RWPE2 (cell line): ENCODE results near the gene KCTD17.

Experiments
- ATAC-seq: fragments of 200-7000 bp; cut with Tn5 transposase; 3 replicates; pipeline ENCODE4 v1.9.1; 2021; ENCODE audit warnings: low read depth
- DNase-seq: peaks from one replicate; pipeline ENCODE4 v3.0.0-alpha.2; 2020; ENCODE audit warnings: low spot score
- H3K27ac ChIP-seq: fragments of 450-650 bp; 2 replicates; pipeline ENCODE4 v1.5.1; 2017; ENCODE audit warnings: mild to moderate bottlenecking; ENCODE audit not compliant: poor library complexity, severe bottlenecking
- H3K27me3 ChIP-seq: fragments of 250-450 bp; sonication (Bioruptor Pico); 2 replicates; pipeline ENCODE4 v1.5.1; 2021; ENCODE audit warnings: mild to moderate bottlenecking, moderate library complexity; ENCODE audit not compliant: insufficient read depth, poor library complexity, severe bottlenecking
- H3K36me3 ChIP-seq: fragments of 250-450 bp; sonication (Bioruptor Pico); 2 replicates; pipeline ENCODE4 v1.5.1; 2020; ENCODE audit warnings: low read depth, mild to moderate bottlenecking, moderate library complexity
- H3K4me1 ChIP-seq: fragments of 250-450 bp; sonication (Bioruptor Pico); 2 replicates; pipeline ENCODE4 v1.5.1; 2021; ENCODE audit warnings: mild to moderate bottlenecking, moderate library complexity; ENCODE audit not compliant: insufficient read depth, poor library complexity, severe bottlenecking
- H3K4me3 ChIP-seq: fragments of 250-450 bp; sonication (Bioruptor Pico); 2 replicates; pipeline ENCODE4 v1.5.1; 2021; ENCODE audit warnings: mild to moderate bottlenecking, moderate library complexity; ENCODE audit not compliant: severe bottlenecking
- H3K9me3 ChIP-seq: fragments of 250-450 bp; sonication (Bioruptor Pico); 2 replicates; pipeline ENCODE4 v1.5.1; 2021; ENCODE audit warnings: mild to moderate bottlenecking, moderate library complexity; ENCODE audit not compliant: severe bottlenecking
- CTCF ChIP-seq: fragments of 450-650 bp; IDR thresholded peaks from one replicate; pipeline ENCODE4 v1.5.1; 2017; ENCODE audit warnings: mild to moderate bottlenecking, moderate library complexity; ENCODE audit not compliant: poor library complexity, severe bottlenecking

KCTD17 gene

GRCh38 chr22:37023743-37024338 lies 27.7 kb upstream of the KCTD17 start:
- H3K27ac ChIP-seq: no peak overlapping the region
- TF ChIP-seq CTCF: no peak
- no peaks in the 10 kb centered on the region for H3K27me3 ChIP-seq

GRCh38 chr22:37024339-37025157 lies 27.0 kb upstream of the KCTD17 start:
- no peak for TF ChIP-seq CTCF

More at GRCh38 chr22:37023743-37024338, 27.7 kb upstream of the KCTD17 start:
- ATAC-seq (no peak), DNase-seq (no peak)
- H3K9me3 ChIP-seq: no peaks in the 10 kb centered on the region
- no peak overlapping the region for H3K4me3 ChIP-seq
- H3K4me1 ChIP-seq: no peaks in the 10 kb centered on the region
- peaks cover 44% of the 10 kb centered on the region for H3K36me3 ChIP-seq

GRCh38 chr22:37025500-37026070 lies 26.0 kb upstream of the KCTD17 start:
- H3K27ac ChIP-seq: no peak overlapping the region

More at GRCh38 chr22:37024339-37025157, 27.0 kb upstream of the KCTD17 start:
- no peak for ATAC-seq
- Histone ChIP-seq H3K27ac (no peak overlapping the region), H3K9me3 (no peaks in the 10 kb centered on the region), H3K27me3 (no peaks in the 10 kb centered on the region), H3K4me1 (no peaks in the 10 kb centered on the region), H3K4me3 (no peak overlapping the region), H3K36me3 (peaks cover 44% of the 10 kb centered on the region)
- no peak for DNase-seq

GRCh38 chr22:37026325-37026724 lies 25.2 kb upstream of the KCTD17 start:
- Histone ChIP-seq H3K4me3 (no peak overlapping the region), H3K36me3 (peaks cover 41% of the 10 kb centered on the region), H3K9me3 (no peaks in the 10 kb centered on the region), H3K27me3 (no peaks in the 10 kb centered on the region), H3K4me1 (no peaks in the 10 kb centered on the region), H3K27ac (no peak overlapping the region)
- DNase-seq (no peak), ATAC-seq (no peak; the same call in 2 of the 3 replicates)
- no peak for TF ChIP-seq CTCF

More at GRCh38 chr22:37025500-37026070, 26.0 kb upstream of the KCTD17 start:
- H3K9me3 ChIP-seq: no peaks in the 10 kb centered on the region
- H3K4me1 ChIP-seq: no peaks in the 10 kb centered on the region
- no peaks in the 10 kb centered on the region for H3K27me3 ChIP-seq
- no peak for TF ChIP-seq CTCF
- ATAC-seq (no peak), DNase-seq (no peak)
- H3K36me3 ChIP-seq: peaks cover 44% of the 10 kb centered on the region
- H3K4me3 ChIP-seq: no peak overlapping the region
